SU-DHL-6 (cell line): ENCODE results near the gene SIGLEC12.

Experiments used
- EZH2phosphoT487 ChIP-seq: fragments of 200-600 bp; sonication (generic), shearing (Covaris generic); conservative IDR thresholded peaks from 2 replicates; pipeline ENCODE4 v1.6.1; 2018; ENCODE audit warnings: mild to moderate bottlenecking, antibody characterized with exemption, low read length, moderate library complexity, mixed read lengths
- TF ChIP-seq, protein P1 (sequence below): fragments of 200-600 bp; sonication (generic); IDR thresholded peaks from one replicate; pipeline ENCODE4 v1.5.1; 2017; ENCODE audit warnings: antibody characterized with exemption, mild to moderate bottlenecking, low read length, moderate library complexity; ENCODE audit not compliant: insufficient read depth, poor library complexity, severe bottlenecking

DNA sequence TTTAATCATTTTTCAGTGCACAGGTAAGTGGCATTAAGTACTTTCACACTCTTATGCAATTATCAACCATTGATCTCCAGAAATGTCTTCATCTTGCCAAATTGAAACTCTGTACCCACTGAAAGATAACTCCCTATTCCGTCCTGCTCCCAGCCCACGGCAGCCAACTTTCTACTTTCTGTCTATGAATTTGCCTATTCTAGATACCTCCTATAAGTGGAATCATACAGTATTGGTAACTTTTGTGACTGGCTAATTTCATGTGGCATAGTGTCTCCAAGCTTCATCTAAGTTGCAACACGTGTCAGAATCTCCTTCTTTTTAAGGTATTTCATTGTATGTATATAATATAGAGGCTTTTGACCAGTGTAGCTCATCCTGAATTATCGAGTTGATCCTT is 29.0 kb downstream of the SIGLEC12 start:
- TF ChIP-seq, protein P1, sequence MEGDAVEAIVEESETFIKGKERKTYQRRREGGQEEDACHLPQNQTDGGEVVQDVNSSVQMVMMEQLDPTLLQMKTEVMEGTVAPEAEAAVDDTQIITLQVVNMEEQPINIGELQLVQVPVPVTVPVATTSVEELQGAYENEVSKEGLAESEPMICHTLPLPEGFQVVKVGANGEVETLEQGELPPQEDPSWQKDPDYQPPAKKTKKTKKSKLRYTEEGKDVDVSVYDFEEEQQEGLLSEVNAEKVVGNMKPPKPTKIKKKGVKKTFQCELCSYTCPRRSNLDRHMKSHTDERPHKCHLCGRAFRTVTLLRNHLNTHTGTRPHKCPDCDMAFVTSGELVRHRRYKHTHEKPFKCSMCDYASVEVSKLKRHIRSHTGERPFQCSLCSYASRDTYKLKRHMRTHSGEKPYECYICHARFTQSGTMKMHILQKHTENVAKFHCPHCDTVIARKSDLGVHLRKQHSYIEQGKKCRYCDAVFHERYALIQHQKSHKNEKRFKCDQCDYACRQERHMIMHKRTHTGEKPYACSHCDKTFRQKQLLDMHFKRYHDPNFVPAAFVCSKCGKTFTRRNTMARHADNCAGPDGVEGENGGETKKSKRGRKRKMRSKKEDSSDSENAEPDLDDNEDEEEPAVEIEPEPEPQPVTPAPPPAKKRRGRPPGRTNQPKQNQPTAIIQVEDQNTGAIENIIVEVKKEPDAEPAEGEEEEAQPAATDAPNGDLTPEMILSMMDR = no peak
- no peak for TF ChIP-seq EZH2phosphoT487
